GM19328 (cell line): ENCODE results near the gene XPNPEP3.
"Not testable (repeated sequence)": the region's sequence is repeated elsewhere in the genome, so short reads cannot be mapped to it uniquely, and the experiment has no call there.

ENCODE experiments used
- ATAC-seq: cut with Tn5 transposase; IDR thresholded peaks from one replicate; pipeline ENCODE4 v1.9.1; 2021; ENCODE audit warnings: mild to moderate bottlenecking, moderate library complexity; ENCODE audit not compliant: unreplicated experiment

XPNPEP3 gene

GRCh38 chr22:40856513-40857308 lies at the start of gene XPNPEP3, which contains the start of gene ST13:
TSS of gene XPNPEP3 (plus strand) at chr22:40857148. CDS start at chr22:40857182, 34 bp downstream.
TSS of gene ST13 (minus strand) at chr22:40856639. CDS start at chr22:40856540, 99 bp downstream.
- ATAC-seq, result peak; percentile 84

DNA sequence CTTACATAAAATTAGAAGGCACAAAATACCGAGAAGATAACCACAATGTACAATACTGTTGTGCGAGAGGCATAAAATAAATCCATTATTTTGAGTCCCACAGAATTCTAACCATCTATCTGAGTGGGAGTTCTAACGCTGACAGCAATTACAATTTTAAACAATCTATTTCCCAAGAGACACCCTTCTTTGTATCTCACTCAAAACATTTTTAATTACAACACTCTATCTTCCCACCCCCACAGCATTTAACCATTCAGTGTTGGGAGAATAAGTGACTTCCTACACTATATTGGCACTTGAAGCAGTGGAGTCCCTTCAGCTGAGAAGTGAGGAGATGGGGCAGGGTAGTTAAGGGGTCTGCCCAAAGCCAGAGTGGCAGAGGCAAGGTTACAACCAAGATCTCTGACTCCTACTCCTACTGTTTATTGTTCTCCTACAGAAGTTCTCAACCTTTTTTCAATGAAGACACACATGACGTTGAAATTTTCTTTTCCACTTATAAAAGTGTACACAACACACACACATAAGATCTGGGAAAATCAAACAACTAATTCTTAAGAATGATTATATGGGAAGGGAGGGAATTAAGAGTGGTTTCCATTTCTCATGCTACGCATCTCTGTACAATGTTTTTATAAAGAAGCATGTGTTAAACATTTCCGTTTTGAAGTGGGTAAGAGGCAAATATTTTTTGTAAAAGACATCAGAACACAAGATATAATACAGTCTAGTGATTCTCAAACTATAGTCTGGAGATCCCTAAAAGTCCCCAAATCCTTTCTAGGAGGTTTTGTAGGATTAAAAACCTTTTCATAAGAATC lies 48.7 kb upstream of the XPNPEP3 start:
- ATAC-seq, result no peak

DNA sequence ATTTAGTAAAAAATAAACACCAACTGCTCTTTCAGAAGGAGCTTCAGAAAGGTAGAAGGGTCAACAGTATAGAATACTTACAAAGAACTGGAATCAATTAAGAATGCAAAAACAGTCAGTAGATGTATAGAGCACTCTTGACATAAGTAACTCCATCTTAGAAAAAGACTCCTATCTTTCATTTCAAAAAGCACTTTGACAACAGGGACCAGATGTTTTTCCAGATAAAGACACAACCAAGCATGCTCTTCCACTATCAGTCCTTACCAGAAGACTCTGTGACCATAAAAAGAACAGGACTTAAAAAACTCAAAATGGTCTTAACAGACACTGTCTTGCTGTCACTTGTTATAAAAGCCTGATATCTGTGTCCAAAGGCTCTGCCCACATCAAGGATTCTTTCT lies 43.0 kb upstream of the XPNPEP3 start:
- no peak for ATAC-seq

GRCh38 chr22:40817737-40818136 lies 39.2 kb upstream of the XPNPEP3 start:
- no peak for ATAC-seq

GRCh38 chr22:40818192-40818746 lies 38.7 kb upstream of the XPNPEP3 start:
- ATAC-seq, result no peak

DNA sequence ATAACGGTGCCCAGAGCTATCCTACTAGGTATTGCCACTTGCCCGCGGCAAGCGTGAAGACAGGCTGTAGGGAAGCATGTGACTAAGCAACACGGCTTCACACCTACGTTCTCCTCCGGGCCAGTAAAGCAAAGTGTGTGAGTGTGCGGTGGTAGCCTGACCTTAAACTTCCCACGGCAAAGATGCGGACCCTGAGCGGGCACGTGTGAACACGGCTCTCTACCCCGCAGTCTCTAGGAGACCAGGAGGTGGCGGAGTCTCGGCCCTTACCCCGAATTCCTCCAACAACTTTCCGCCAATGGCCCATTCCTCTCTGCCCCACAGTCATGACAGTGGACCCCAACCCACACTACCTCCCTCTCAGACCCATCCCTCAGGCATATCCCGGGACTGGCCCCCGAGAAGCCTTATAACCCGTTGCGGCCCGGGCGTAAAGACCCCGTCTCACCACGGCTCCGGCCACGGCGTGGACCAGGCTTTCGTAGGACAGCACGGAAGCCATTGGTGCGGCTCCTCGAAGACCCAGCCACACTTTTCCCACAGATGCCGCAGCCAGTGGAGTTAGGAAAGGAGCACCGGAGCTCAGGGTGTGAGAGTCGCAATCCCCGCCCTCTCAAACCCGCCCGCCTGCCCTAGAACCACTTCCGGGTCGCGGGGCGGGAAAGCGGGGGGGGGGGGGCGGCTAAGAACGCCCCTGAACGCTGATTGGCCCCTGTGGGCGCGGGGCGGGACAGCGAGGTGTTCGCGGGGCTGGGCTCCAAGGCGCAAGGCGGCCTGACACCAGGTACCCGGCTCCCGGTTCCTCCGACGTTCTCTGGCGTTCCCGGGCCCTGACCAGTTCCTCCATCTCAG lies 38.0 kb upstream of the XPNPEP3 start, which contains the start of gene SLC25A17:
Gene SLC25A17 (minus strand): TSS at position 600 of the 852 bp plus-strand sequence. CDS start 98 bp downstream, at position 502.
- peak; percentile 51 for ATAC-seq

GRCh38 chr22:40819599-40820140 lies 37.3 kb upstream of the XPNPEP3 start:
- no peak for ATAC-seq

- no peak for ATAC-seq
Measured at GRCh38 chr22:40823426-40823825, 33.5 kb upstream of the XPNPEP3 start.

- not testable (repeated sequence) for ATAC-seq
Measured at GRCh38 chr22:40826292-40826691, 30.7 kb upstream of the XPNPEP3 start.

DNA sequence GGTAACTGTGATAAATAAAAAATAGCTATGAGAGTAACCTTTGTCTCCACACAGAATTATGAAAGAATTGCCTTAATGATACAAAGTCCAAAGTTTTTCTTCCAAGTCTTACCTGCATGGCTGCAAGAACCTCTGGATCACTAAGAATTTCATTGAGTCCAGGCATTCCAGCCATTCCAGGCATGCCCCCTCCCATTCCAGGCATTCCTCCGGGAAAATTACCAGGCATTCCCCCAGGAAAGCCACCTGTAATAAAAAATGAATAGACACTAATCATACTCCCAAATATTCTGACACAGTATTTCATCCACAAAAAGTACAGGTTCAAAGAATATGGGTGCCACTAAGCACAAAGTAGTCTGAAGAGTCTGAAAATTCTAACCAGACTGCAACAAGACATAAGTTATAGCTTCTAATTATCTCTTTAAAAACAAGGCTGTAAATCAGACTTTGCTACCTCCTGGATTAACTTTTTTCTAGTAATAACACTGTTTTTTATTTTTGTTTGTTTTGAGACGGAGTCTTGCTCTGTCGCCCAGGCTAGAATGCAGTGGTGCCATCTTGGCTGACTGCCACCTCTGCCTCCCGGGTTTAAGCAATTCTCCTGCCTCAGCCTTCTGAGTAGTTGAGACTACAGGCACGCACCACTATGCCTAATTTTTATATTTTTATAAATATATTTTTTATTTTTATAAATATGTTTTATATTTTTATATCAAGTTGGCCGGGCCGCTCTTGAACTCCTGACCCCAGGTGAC lies 29.8 kb upstream of the XPNPEP3 start:
- ATAC-seq, result no peak

DNA sequence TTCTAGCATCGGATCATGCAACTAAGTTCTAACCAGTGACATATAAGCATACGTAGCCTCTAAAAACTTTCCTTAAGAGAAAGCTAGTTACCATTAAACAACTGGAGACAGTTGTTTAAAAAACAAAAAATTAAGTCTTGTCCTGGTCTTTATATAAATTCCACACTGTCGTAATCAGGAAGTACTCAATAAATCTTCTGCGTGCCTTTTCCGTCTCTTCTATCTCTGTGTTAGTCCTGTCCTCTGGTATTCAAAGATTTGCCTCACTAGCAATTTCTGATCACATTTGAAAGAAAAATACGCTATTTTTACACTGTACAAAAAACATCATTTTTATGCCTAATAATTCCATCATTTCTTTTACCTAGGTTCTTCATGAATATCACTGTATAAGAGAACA lies 27.8 kb upstream of the XPNPEP3 start:
- no peak for ATAC-seq

DNA sequence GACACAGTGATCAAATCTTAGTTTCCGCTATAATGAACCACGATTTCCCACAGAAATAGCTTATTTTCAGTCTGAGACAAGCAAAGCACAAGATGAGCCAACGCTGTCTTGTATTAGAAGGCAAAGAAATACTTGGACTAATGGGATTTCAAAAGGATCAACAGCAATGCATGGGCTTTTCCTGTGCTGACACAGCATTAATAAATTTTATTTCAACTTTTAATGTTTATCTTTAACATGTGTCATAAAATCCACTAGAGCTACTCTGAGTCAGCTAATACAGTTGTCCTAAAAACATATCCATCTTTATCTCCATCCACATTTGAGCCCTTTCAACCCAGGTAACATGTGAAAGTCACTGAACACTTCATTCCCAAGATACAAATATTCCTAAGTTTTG lies 22.3 kb upstream of the XPNPEP3 start:
- no peak for ATAC-seq

GRCh38 chr22:40838486-40838885 lies 18.5 kb upstream of the XPNPEP3 start:
- no peak for ATAC-seq

- ATAC-seq, result no peak
Measured at GRCh38 chr22:40844951-40845350, 12.0 kb upstream of the XPNPEP3 start.

GRCh38 chr22:40845816-40846215 lies 11.1 kb upstream of the XPNPEP3 start:
- ATAC-seq, result not testable (repeated sequence)

GRCh38 chr22:40853333-40853732 lies 3.6 kb upstream of the XPNPEP3 start:
- no peak for ATAC-seq

GRCh38 chr22:40853961-40854360 lies 3.0 kb upstream of the XPNPEP3 start:
- no peak for ATAC-seq

GRCh38 chr22:40855071-40855978 lies 1.6 kb upstream of the XPNPEP3 start:
- no peak for ATAC-seq
